PFSK-1 (cell line): ENCODE results near the gene COL23A1.

ENCODE experiments used
- REST ChIP-seq, 2 experiments: IDR thresholded peaks; 2 replicates each; pipeline versions ENCODE4 v1.6.1 to v1.8.0; 2011 to 2012; ENCODE audit warnings: low read depth in 2 of 2, low read length in 2 of 2, control low read depth in 1 of 2, inconsistent platforms in 1 of 2, mild to moderate bottlenecking in 1 of 2, moderate library complexity in 1 of 2; ENCODE audit not compliant: insufficient read depth in 1 of 2
- SIN3A ChIP-seq: IDR thresholded peaks from 2 replicates; pipeline ENCODE4 v1.6.1; 2012; ENCODE audit warnings: mild to moderate bottlenecking, low read length, moderate library complexity, borderline replicate concordance; ENCODE audit not compliant: insufficient read depth
- TAF1 ChIP-seq: IDR thresholded peaks from 2 replicates; pipeline ENCODE4 v1.6.1; 2012; ENCODE audit warnings: low read length, control low read depth, borderline replicate concordance; ENCODE audit not compliant: insufficient read depth

- no peak for TF ChIP-seq REST (IDR thresholded peaks at IDR 0.05; ENCODE audit: insufficient read depth in 1 of 2, low read depth in 2 of 2, low read length in 2 of 2)
- TF ChIP-seq TAF1: no peak
- no peak for TF ChIP-seq SIN3A
Measured at GRCh38 chr5:178492278-178492677, 97.9 kb downstream of the COL23A1 start.
